GM12878 (cell line): Measurements from ENCODE around the gene CELSR2.
"Not testable (repeated sequence)": the region's sequence is repeated elsewhere in the genome, so short reads cannot be mapped to it uniquely, and the experiment has no call there.

Experiments
- EZH2 ChIP-seq: IDR thresholded peaks from 2 replicates; pipeline ENCODE4 v1.6.1; 2012; ENCODE audit warnings: low read depth, mild to moderate bottlenecking, control low read depth, inconsistent platforms, low read length, borderline replicate concordance; ENCODE audit not compliant: control insufficient read depth
- MYC ChIP-seq: IDR thresholded peaks from 2 replicates; pipeline ENCODE4 v1.6.1; 2011; ENCODE audit warnings: mild to moderate bottlenecking, low read length, moderate library complexity, inconsistent platforms; ENCODE audit not compliant: insufficient read depth, insufficient replicate concordance, insufficient read length, severe bottlenecking
- ZNF207 ChIP-seq: fragments of 450-650 bp; IDR thresholded peaks from 2 replicates; pipeline ENCODE4 v1.6.1; 2014; ENCODE audit warnings: antibody characterized with exemption, mild to moderate bottlenecking, borderline replicate concordance

- TF ChIP-seq EZH2, MYC, ZNF207: not testable (repeated sequence)
Observed at GRCh38 chr1:109221201-109221600, 28.1 kb upstream of the CELSR2 start.
